Effector memory CD4-positive, alpha-beta T cell (primary cell): ENCODE measurements around the gene PBXIP1.
"Not testable (repeated sequence)": the region's sequence is repeated elsewhere in the genome, so short reads cannot be mapped to it uniquely, and the experiment has no call there.

Source experiments
- DNase-seq, 3 donors: peaks; one replicate each; pipeline ENCODE4 v3.0.0-alpha.2; 2020
- H3K27ac ChIP-seq: 2 replicates; pipeline ENCODE4 v1.7.0; 2013; ENCODE audit warnings: mild to moderate bottlenecking, low read length, moderate library complexity; ENCODE audit not compliant: insufficient read depth, poor library complexity, severe bottlenecking
- H3K27me3 ChIP-seq: replicated peaks from 2 replicates; pipeline ENCODE4 v1.7.0; 2013; ENCODE audit warnings: mild to moderate bottlenecking, low read length; ENCODE audit not compliant: insufficient read depth, control insufficient read depth, poor library complexity, severe bottlenecking
- H3K36me3 ChIP-seq: 2 replicates; pipeline ENCODE4 v1.7.0; 2013; ENCODE audit warnings: mild to moderate bottlenecking, low read length, moderate library complexity; ENCODE audit not compliant: control insufficient read depth, insufficient read depth
- H3K4me1 ChIP-seq: 2 replicates; pipeline ENCODE4 v1.7.0; 2013; ENCODE audit warnings: low read length, mild to moderate bottlenecking; ENCODE audit not compliant: control insufficient read depth, insufficient read depth, poor library complexity, severe bottlenecking
- H3K4me3 ChIP-seq: 2 replicates; pipeline ENCODE4 v1.7.0; 2013; ENCODE audit warnings: low read length, low read depth, mild to moderate bottlenecking; ENCODE audit not compliant: insufficient read depth, poor library complexity, severe bottlenecking
- H3K9me3 ChIP-seq: 2 replicates; pipeline ENCODE4 v1.7.0; 2013; ENCODE audit warnings: mild to moderate bottlenecking, low read length, moderate library complexity; ENCODE audit not compliant: control insufficient read depth

PBXIP1 gene

GRCh38 chr1:154982897-154983648, 27.2 kb upstream of the PBXIP1 start, which contains the start of gene FLAD1:
Gene FLAD1 (plus strand): TSS chr1:154983344. CDS start chr1:154983695, 351 bp downstream.
- Histone ChIP-seq H3K36me3 (peaks cover 8% of the 10 kb centered on the region), H3K27ac (peak within 1 kb of the TSS; percentile 76), H3K4me3 (peak within 1 kb of the TSS; percentile 58), H3K27me3 (no peaks in the 10 kb centered on the region), H3K4me1 (peaks cover 9% of the 10 kb centered on the region), H3K9me3 (no peaks in the 10 kb centered on the region)
- DNase-seq: peak; percentile 89 to 95 (median 94)

- H3K9me3 ChIP-seq: no peaks in the 10 kb centered on the region
- peaks cover 9% of the 10 kb centered on the region for H3K4me1 ChIP-seq
- H3K36me3 ChIP-seq: peaks cover 3% of the 10 kb centered on the region
- DNase-seq: no peak
- peak overlapping the region; percentile 76 for H3K27ac ChIP-seq
- H3K4me3 ChIP-seq: peak overlapping the region; percentile 58
- H3K27me3 ChIP-seq: no peaks in the 10 kb centered on the region
These were observed 26.4 kb upstream of the PBXIP1 start for GRCh38 chr1:154982341-154982740.

- Histone ChIP-seq H3K4me1 (peaks cover under 1% of the 10 kb centered on the region), H3K27me3 (no peaks in the 10 kb centered on the region), H3K27ac (no peak overlapping the region), H3K9me3 (no peaks in the 10 kb centered on the region), H3K4me3 (no peak overlapping the region), H3K36me3 (peaks cover 3% of the 10 kb centered on the region)
- no peak for DNase-seq
These were observed 22.5 kb upstream of the PBXIP1 start for GRCh38 chr1:154978360-154978759.

- not testable (repeated sequence) for H3K27me3 ChIP-seq, H3K4me3 ChIP-seq
These were observed 21.9 kb upstream of the PBXIP1 start for GRCh38 chr1:154977762-154978161.

GRCh38 chr1:154975409-154976059, 19.6 kb upstream of the PBXIP1 start:
- H3K4me3 ChIP-seq: peak overlapping the region; percentile 64
- H3K4me1 ChIP-seq: peaks cover 9% of the 10 kb centered on the region
- H3K27ac ChIP-seq: peak overlapping the region; percentile 95
- no peaks in the 10 kb centered on the region for H3K9me3 ChIP-seq
- H3K27me3 ChIP-seq: no peaks in the 10 kb centered on the region
- H3K36me3 ChIP-seq: peaks cover 3% of the 10 kb centered on the region
- peak in 2 of 3 donors; percentile 19 to 44 for DNase-seq

More at GRCh38 chr1:154977762-154978161, 21.9 kb upstream of the PBXIP1 start:
- not testable (repeated sequence) for H3K36me3 ChIP-seq, DNase-seq, H3K27ac ChIP-seq, H3K4me1 ChIP-seq, H3K9me3 ChIP-seq

- Histone ChIP-seq H3K4me3 (peak overlapping the region; percentile 64), H3K27me3 (no peaks in the 10 kb centered on the region), H3K9me3 (no peaks in the 10 kb centered on the region), H3K36me3 (peaks cover 8% of the 10 kb centered on the region), H3K4me1 (peaks cover 9% of the 10 kb centered on the region), H3K27ac (peak overlapping the region; percentile 95)
- peak; percentile 90 to 93 (median 92) for DNase-seq
These were observed 19.0 kb upstream of the PBXIP1 start for GRCh38 chr1:154974808-154975408.

GRCh38 chr1:154974102-154974807, 18.4 kb upstream of the PBXIP1 start, which contains the start of gene CKS1B:
Gene CKS1B (plus strand): TSS chr1:154974681. CDS start chr1:154974746, 65 bp downstream.
- Histone ChIP-seq H3K27ac (peak within 1 kb of the TSS; percentile 95), H3K9me3 (no peaks in the 10 kb centered on the region), H3K4me1 (peaks cover 9% of the 10 kb centered on the region), H3K36me3 (peaks cover 11% of the 10 kb centered on the region), H3K4me3 (peak within 1 kb of the TSS; percentile 64), H3K27me3 (no peaks in the 10 kb centered on the region)
- DNase-seq: peak; percentile 95 to 97 (median 96)

GRCh38 chr1:154973344-154974101, 17.6 kb upstream of the PBXIP1 start:
- no peaks in the 10 kb centered on the region for H3K9me3 ChIP-seq
- H3K4me1 ChIP-seq: peaks cover 9% of the 10 kb centered on the region

More at GRCh38 chr1:154973344-154974101, 17.6 kb upstream of the PBXIP1 start:
- peak; percentile 83 to 92 (median 90) for DNase-seq
- peak overlapping the region; percentile 95 for H3K27ac ChIP-seq
- peak overlapping the region; percentile 64 for H3K4me3 ChIP-seq
- no peaks in the 10 kb centered on the region for H3K27me3 ChIP-seq
- H3K36me3 ChIP-seq: peaks cover 11% of the 10 kb centered on the region
